ENCODE data around the gene NRDC. TPM values are rescaled to one million over a fixed set of nuclear protein-coding genes. Genes with fewer than 3 reads are reported as not detected.

The NRDC gene
- total and polyA plus RNA-seq, 9 of the 15 experiments (the other 6 are each of a cell fraction or from before 2014, with no cell fraction given), result 102 to 371 (median 201) TPM

- TF ChIP-seq, protein P1, sequence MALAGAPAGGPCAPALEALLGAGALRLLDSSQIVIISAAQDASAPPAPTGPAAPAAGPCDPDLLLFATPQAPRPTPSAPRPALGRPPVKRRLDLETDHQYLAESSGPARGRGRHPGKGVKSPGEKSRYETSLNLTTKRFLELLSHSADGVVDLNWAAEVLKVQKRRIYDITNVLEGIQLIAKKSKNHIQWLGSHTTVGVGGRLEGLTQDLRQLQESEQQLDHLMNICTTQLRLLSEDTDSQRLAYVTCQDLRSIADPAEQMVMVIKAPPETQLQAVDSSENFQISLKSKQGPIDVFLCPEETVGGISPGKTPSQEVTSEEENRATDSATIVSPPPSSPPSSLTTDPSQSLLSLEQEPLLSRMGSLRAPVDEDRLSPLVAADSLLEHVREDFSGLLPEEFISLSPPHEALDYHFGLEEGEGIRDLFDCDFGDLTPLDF (CRISPR knock-in tag; IDR thresholded peaks at IDR 0.05), result no peak
- no peak for TF ChIP-seq HDAC1 (IDR thresholded peaks at IDR 0.05)
Observed at GRCh38 chr1:51912881-51913280, 34.4 kb upstream of the NRDC start (continued).

DNA sequence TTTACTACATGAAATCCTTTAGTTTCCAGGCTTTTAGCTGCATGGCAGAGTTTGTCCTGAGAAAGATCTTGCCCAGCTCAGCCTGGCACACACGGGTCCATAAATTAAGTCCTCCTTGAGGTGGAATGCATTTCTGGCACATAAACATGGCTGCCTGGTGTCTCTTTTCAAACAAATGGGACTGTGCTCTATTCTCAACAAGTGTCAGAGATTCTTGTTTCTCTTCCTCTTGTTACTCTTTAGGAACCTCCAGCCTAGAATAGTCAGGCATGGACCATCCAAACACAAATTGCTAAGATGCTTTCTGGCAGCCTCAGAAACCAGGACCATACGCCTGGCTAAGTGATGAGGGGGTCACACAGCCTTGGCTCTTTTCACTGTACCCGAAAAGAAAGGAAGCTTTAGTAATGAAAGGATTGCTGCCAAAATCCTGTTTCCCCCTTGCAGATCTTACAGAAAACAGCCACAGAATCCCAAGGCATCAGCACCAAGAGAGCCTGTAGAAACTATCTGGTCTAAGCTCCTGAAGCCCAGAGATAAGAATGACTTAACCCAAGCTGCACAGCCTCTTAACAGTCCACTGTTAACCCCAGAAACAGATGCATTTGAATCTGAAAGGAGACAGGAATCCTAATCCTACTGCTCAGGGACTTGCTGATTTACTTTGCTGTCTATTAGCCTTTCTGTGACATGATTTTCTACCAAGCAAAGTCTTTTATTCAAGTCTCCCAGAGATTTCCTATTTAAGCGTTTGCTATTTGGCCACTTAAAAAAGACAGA lies 31.9 kb upstream of the NRDC start:
- 5% methylated on average over 4 of the region's 4 CpGs for WGBS (ENCODE audit: insufficient coverage, low coverage, missing lambda C conversion rate)
- ChIA-PET POLR2A (interaction anchor here (0.7 kb wide), 1 partner anchor 35 kb away, joined by 3 read pairs; no protein-coding TSS in a partner anchor), CTCF (ENCODE audit: low intra/inter-chr PET ratio) (interaction anchor here (1.0 kb wide), 1 partner anchor 15 kb away, joined by 3 read pairs; no protein-coding TSS in a partner anchor)

More for the DNA sequence above, 31.9 kb upstream of the NRDC start:
- peak in 3 of 4 experiments; percentile 16 to 30 (median 17) for DNase-seq (ENCODE audit: extremely low read depth in 1 of 4, low spot score in 3 of 4)
- Histone ChIP-seq H2AFZ (ENCODE audit: low read depth, low read length) (no peak overlapping the region), H3K9ac (ENCODE audit: insufficient read depth in 1 of 2, low read depth in 2 of 2, low read length in 2 of 2) (no peak overlapping the region), H4K20me1 (replicated peaks; ENCODE audit: control insufficient read depth, insufficient read depth, low read length) (no peaks in the 10 kb centered on the region), H3K27me3 (ENCODE audit: control insufficient read depth in 2 of 2, insufficient read depth in 2 of 2, low read length in 2 of 2) (peaks cover 9 to 17% of the 10 kb centered on the region in 2 experiments), H3K9me3 (replicated peaks; ENCODE audit: control insufficient read depth, insufficient read depth, low read depth, low read length) (0 out of 2 replicates have a peak, but pooled peaks cover 4% of the 10 kb centered on the region), H3K27ac (ENCODE audit: extremely low read depth, low read depth, low read length) (no peak overlapping the region), H3K4me1 (replicated peaks in 1 of 2; ENCODE audit: control insufficient read depth in 2 of 2, insufficient read depth in 2 of 2, low read length in 2 of 2) (no peaks in the 10 kb centered on the region), H3K36me3 (ENCODE audit: control insufficient read depth, insufficient read depth, low read length) (no peaks in the 10 kb centered on the region), H3K79me2 (ENCODE audit: control insufficient read depth, insufficient read depth, low read length) (no peaks in the 10 kb centered on the region), H3K9me1 (ENCODE audit: control insufficient read depth, insufficient read depth, low read length) (no peaks in the 10 kb centered on the region), H3K4me2 (ENCODE audit: insufficient read depth, low read length) (no peak overlapping the region), H3K4me3 (no peak overlapping the region)
- in situ Hi-C loops (cut with MboI) (no loop called here), intact Hi-C loops (cut with micrococcal nuclease) (no loop called here)
- ATAC-seq, result peak; percentile 71; the same call in 2 of the 3 replicates
- BruUV-seq (replicated peaks), result no TSS peak
- FAIRE-seq, result no peak
- no peak for TF ChIP-seq POLR2AphosphoS5 (IDR thresholded peaks at IDR 0.05; ENCODE audit: control insufficient read depth, insufficient read depth, low read depth, low read length)
- no peak for TF ChIP-seq ARID1B (IDR thresholded peaks at IDR 0.05)
- peak; percentile 57 for TF ChIP-seq CBFA2T3 (IDR thresholded peaks at IDR 0.05)
- TF ChIP-seq ZFP36 (IDR thresholded peaks at IDR 0.05; ENCODE audit: low read depth, low read length, partially characterized antibody), result peak; percentile 6
- TF ChIP-seq RREB1 (CRISPR knock-in tag; IDR thresholded peaks at IDR 0.05), result no peak
- 0 out of 2 replicates have a peak, but pooled peaks have one; percentile 11 for TF ChIP-seq TAL1 (IDR thresholded peaks at IDR 0.05)
- no peak for TF ChIP-seq JUND (IDR thresholded peaks at IDR 0.05; ENCODE audit: borderline replicate concordance, low read depth, low read length)
- TF ChIP-seq JUND (tag; IDR thresholded peaks at IDR 0.05; ENCODE audit: borderline replicate concordance, low read depth, low read length), result no peak
- TF ChIP-seq CBFA2T2 (conservative IDR thresholded peaks at IDR 0.05), result peak; percentile 45
